Measurements from ENCODE around the gene USP49.

- TF ChIP-seq CTCF (IDR thresholded peaks at IDR 0.05) (no peak), POLR2A (IDR thresholded peaks at IDR 0.05) (no peak)
Observed at GRCh38 chr6:41859356-41859755, 35.8 kb downstream of the USP49 start.

All from right lobe of liver (tissue), 4 donors.